Measurements from ENCODE around the gene RNU4-1. TPM values are rescaled to one million over a fixed set of nuclear protein-coding genes. Genes with fewer than 3 reads are reported as not detected.

RNU4-1 gene
- total RNA-seq, 1 experiment from 2014 or later, result 2,436 TPM

DNA sequence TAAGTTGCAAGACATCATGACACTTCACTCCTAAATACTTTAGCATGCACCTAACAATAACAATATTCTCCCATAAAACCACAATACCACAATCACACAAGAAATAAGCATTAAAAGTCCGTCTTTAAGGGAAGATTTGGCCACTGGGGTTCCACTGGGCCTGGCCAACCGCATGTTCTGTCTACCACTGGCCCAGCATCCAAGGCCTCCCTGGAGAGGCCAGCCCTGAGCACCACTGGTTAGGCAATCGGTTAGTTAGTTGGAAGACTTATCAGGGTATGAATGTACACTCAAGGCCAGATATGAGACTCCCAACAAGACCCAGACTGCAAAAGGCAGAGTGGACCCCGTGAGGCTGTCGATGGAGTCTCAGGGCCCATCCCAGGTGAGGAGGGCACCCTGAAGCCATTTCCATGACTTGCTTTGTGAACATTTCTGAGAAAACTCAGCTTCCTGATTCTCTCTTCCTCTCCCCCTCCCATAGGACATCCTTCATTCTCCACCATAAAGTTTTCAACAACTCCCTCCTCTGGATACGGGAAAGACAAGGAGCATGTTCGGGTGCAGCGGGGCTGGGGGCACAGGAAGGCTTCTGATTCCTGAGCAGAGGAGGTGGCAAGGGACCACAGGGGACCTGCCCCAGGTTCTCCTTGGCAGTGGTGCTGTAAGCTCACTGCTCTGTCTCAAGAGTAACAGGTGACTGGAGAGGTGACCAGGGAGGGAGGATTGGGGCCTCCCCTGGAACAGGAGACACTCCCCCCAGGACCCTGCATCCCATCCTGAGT lies 33.4 kb downstream of the RNU4-1 start:
- POLR2A ChIA-PET, result interaction anchor here (0.5 to 12.0 kb wide), 2 partner anchors 30 to 1217 kb away, joined by 3 to 198 read pairs; no protein-coding TSS in a partner anchor
- ATAC-seq, result no peak
- Mint-ChIP-seq H3K9me3 (no peaks in the 10 kb centered on the region), H3K36me3 (peaks cover 4% of the 10 kb centered on the region), H3K4me1 (peaks cover 71% of the 10 kb centered on the region), H3K27ac (no peak overlapping the region), H3K4me3 (no peak overlapping the region), H3K27me3 (ENCODE audit: low read depth) (no peaks in the 10 kb centered on the region)
- CTCF ChIA-PET, result interaction anchor here (15.3 to 22.1 kb wide), 2 partner anchors 17 to 31 kb away, joined by 450 to 717 read pairs; no protein-coding TSS in a partner anchor
- no peak for DNase-seq (ENCODE audit: low spot score)
- no peak for TF ChIP-seq SMAD4 (CRISPR knock-in tag; IDR thresholded peaks at IDR 0.05)
- no peak for TF ChIP-seq MXD4 (CRISPR knock-in tag; IDR thresholded peaks at IDR 0.05; ENCODE audit: borderline replicate concordance)
- TF ChIP-seq, protein P1, sequence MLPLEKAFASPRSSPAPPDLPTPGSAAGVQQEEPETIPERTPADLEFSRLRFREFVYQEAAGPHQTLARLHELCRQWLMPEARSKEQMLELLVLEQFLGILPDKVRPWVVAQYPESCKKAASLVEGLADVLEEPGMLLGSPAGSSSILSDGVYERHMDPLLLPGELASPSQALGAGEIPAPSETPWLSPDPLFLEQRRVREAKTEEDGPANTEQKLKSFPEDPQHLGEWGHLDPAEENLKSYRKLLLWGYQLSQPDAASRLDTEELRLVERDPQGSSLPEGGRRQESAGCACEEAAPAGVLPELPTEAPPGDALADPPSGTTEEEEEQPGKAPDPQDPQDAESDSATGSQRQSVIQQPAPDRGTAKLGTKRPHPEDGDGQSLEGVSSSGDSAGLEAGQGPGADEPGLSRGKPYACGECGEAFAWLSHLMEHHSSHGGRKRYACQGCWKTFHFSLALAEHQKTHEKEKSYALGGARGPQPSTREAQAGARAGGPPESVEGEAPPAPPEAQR (CRISPR knock-in tag; IDR thresholded peaks at IDR 0.05), result no peak
- TF ChIP-seq PRRX2 (CRISPR knock-in tag; IDR thresholded peaks at IDR 0.05), result no peak
- TF ChIP-seq RELA (CRISPR knock-in tag; IDR thresholded peaks at IDR 0.05; ENCODE audit: borderline replicate concordance), result no peak
- TF ChIP-seq, protein P2, sequence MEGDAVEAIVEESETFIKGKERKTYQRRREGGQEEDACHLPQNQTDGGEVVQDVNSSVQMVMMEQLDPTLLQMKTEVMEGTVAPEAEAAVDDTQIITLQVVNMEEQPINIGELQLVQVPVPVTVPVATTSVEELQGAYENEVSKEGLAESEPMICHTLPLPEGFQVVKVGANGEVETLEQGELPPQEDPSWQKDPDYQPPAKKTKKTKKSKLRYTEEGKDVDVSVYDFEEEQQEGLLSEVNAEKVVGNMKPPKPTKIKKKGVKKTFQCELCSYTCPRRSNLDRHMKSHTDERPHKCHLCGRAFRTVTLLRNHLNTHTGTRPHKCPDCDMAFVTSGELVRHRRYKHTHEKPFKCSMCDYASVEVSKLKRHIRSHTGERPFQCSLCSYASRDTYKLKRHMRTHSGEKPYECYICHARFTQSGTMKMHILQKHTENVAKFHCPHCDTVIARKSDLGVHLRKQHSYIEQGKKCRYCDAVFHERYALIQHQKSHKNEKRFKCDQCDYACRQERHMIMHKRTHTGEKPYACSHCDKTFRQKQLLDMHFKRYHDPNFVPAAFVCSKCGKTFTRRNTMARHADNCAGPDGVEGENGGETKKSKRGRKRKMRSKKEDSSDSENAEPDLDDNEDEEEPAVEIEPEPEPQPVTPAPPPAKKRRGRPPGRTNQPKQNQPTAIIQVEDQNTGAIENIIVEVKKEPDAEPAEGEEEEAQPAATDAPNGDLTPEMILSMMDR (IDR thresholded peaks at IDR 0.05), result no peak
- TF ChIP-seq, protein P3, sequence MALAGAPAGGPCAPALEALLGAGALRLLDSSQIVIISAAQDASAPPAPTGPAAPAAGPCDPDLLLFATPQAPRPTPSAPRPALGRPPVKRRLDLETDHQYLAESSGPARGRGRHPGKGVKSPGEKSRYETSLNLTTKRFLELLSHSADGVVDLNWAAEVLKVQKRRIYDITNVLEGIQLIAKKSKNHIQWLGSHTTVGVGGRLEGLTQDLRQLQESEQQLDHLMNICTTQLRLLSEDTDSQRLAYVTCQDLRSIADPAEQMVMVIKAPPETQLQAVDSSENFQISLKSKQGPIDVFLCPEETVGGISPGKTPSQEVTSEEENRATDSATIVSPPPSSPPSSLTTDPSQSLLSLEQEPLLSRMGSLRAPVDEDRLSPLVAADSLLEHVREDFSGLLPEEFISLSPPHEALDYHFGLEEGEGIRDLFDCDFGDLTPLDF (CRISPR knock-in tag; IDR thresholded peaks at IDR 0.05), result no peak
- TF ChIP-seq NR1H2 (CRISPR knock-in tag; IDR thresholded peaks at IDR 0.05), result no peak
- TF ChIP-seq IRF2 (CRISPR knock-in tag; IDR thresholded peaks at IDR 0.05; ENCODE audit: borderline replicate concordance, low read depth), result no peak
- TF ChIP-seq, protein P4, sequence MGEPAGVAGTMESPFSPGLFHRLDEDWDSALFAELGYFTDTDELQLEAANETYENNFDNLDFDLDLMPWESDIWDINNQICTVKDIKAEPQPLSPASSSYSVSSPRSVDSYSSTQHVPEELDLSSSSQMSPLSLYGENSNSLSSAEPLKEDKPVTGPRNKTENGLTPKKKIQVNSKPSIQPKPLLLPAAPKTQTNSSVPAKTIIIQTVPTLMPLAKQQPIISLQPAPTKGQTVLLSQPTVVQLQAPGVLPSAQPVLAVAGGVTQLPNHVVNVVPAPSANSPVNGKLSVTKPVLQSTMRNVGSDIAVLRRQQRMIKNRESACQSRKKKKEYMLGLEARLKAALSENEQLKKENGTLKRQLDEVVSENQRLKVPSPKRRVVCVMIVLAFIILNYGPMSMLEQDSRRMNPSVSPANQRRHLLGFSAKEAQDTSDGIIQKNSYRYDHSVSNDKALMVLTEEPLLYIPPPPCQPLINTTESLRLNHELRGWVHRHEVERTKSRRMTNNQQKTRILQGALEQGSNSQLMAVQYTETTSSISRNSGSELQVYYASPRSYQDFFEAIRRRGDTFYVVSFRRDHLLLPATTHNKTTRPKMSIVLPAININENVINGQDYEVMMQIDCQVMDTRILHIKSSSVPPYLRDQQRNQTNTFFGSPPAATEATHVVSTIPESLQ (CRISPR knock-in tag; IDR thresholded peaks at IDR 0.05), result no peak
- TF ChIP-seq, protein P5, sequence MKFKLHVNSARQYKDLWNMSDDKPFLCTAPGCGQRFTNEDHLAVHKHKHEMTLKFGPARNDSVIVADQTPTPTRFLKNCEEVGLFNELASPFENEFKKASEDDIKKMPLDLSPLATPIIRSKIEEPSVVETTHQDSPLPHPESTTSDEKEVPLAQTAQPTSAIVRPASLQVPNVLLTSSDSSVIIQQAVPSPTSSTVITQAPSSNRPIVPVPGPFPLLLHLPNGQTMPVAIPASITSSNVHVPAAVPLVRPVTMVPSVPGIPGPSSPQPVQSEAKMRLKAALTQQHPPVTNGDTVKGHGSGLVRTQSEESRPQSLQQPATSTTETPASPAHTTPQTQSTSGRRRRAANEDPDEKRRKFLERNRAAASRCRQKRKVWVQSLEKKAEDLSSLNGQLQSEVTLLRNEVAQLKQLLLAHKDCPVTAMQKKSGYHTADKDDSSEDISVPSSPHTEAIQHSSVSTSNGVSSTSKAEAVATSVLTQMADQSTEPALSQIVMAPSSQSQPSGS (CRISPR knock-in tag; IDR thresholded peaks at IDR 0.05; ENCODE audit: borderline replicate concordance, low read depth), result no peak
- TF ChIP-seq, protein P6, sequence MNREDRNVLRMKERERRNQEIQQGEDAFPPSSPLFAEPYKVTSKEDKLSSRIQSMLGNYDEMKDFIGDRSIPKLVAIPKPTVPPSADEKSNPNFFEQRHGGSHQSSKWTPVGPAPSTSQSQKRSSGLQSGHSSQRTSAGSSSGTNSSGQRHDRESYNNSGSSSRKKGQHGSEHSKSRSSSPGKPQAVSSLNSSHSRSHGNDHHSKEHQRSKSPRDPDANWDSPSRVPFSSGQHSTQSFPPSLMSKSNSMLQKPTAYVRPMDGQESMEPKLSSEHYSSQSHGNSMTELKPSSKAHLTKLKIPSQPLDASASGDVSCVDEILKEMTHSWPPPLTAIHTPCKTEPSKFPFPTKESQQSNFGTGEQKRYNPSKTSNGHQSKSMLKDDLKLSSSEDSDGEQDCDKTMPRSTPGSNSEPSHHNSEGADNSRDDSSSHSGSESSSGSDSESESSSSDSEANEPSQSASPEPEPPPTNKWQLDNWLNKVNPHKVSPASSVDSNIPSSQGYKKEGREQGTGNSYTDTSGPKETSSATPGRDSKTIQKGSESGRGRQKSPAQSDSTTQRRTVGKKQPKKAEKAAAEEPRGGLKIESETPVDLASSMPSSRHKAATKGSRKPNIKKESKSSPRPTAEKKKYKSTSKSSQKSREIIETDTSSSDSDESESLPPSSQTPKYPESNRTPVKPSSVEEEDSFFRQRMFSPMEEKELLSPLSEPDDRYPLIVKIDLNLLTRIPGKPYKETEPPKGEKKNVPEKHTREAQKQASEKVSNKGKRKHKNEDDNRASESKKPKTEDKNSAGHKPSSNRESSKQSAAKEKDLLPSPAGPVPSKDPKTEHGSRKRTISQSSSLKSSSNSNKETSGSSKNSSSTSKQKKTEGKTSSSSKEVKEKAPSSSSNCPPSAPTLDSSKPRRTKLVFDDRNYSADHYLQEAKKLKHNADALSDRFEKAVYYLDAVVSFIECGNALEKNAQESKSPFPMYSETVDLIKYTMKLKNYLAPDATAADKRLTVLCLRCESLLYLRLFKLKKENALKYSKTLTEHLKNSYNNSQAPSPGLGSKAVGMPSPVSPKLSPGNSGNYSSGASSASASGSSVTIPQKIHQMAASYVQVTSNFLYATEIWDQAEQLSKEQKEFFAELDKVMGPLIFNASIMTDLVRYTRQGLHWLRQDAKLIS (CRISPR knock-in tag; IDR thresholded peaks at IDR 0.05; ENCODE audit: borderline replicate concordance), result no peak
- no peak for TF ChIP-seq ZNF263 (CRISPR knock-in tag; IDR thresholded peaks at IDR 0.05; ENCODE audit: low read depth)

All from WTC11 (cell line).